Activated CD8-positive, alpha-beta T cell treated with anti-CD3 and anti-CD28 coated beads for 36 hours (primary cell): ENCODE results near the gene ATP10A. TPM values are rescaled to one million over a fixed set of nuclear protein-coding genes. Genes with fewer than 3 reads are reported as not detected.

Source experiments
- ATAC-seq: fragments of 200-7000 bp; cut with Tn5 transposase; one replicate; pipeline ENCODE4 v1.10.0; 2021; ENCODE audit warnings: mild to moderate bottlenecking, moderate library complexity
- CTCF ChIA-PET: fragments of 350-600 bp; sonication (Branson Sonifier 250); formaldehyde crosslinking; loops from one replicate; lab custom pipeline; 2021; ENCODE audit warnings: antibody characterized with exemption; lab: Charles Lee
- POLR2A ChIA-PET: fragments of 350-600 bp; sonication (Branson Sonifier 250); formaldehyde crosslinking; loops from one replicate; lab custom pipeline; 2021; ENCODE audit warnings: antibody characterized with exemption; lab: Charles Lee
- DNase-seq: peaks from one replicate; pipeline ENCODE4 v3.0.0-alpha.2; 2020
- H3K27ac Mint-ChIP-seq: one replicate; pipeline ENCODE4 v1.8.0; 2021; ENCODE audit warnings: mild to moderate bottlenecking, mixed read lengths
- H3K27me3 Mint-ChIP-seq: one replicate; pipeline ENCODE4 v1.8.0; 2021; ENCODE audit warnings: mixed read lengths
- H3K36me3 Mint-ChIP-seq: one replicate; pipeline ENCODE4 v1.8.0; 2021; ENCODE audit warnings: low read depth, mixed read lengths
- H3K4me1 Mint-ChIP-seq: one replicate; pipeline ENCODE4 v1.8.0; 2021; ENCODE audit warnings: low read depth, mixed read lengths
- H3K4me3 Mint-ChIP-seq: one replicate; pipeline ENCODE4 v1.8.0; 2021; ENCODE audit warnings: mild to moderate bottlenecking, moderate library complexity, mixed read lengths
- H3K9me3 Mint-ChIP-seq: one replicate; pipeline ENCODE4 v1.8.0; 2021; ENCODE audit warnings: mixed read lengths
- intact Hi-C: fragments of 100-400 bp; cut with micrococcal nuclease; formaldehyde crosslinking; loops from one replicate; pipeline ENCODE4 v1.10.0; 2022
- total RNA-seq, 2 experiments: library from RNA; stranded (reverse); gene quantifications; one replicate each; pipeline ENCODE4 v1.2.3, GENCODE V29; 2021
- TF ChIP-seq, protein P1 (sequence below): fragments of 200-600 bp; IDR thresholded peaks from one replicate; pipeline ENCODE4 v1.8.0; 2022; ENCODE audit warnings: antibody characterized with exemption, mild to moderate bottlenecking

Gene ATP10A
- total RNA-seq, 2 experiments from 2014 or later, result 17.8 to 21.0 TPM

DNA sequence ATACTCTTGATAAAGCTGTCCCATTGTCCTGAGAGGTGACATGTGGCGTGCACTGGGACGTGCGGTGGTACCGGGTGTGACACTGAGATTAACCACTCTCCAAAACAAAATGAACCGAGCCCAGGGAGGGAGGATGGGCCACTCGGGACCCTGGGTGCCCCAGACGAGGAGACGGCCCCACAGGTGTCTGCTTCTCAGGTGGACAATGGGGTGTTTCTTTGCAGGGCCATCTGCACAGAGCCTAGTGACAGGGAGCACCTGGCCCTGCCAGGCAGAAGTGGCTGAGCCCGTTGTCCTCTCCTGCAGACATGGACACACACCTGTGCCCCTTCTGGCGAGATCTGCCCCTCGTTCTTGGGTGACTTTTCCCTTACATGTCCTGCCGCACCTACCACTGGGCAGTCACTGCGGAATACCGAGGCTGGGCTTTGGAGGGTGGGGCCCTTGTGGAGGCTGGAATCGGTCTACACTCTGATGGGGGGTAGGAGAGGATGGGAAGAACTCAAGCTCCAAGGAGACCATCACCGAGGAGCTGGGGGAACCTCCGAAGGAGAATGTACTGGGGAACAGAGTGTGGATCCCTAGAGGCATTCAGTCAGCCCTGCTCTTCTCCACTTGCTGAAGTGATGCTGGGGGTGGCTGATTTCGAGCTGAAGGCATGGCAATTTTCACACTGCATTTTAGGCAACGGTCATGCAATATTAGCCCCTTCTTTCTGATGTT is 153.5 kb downstream of the ATP10A start:
- CTCF ChIA-PET, result interaction anchor here (0.7 to 2.8 kb wide), 16 partner anchors 10 to 322 kb away, joined by 3 to 16 read pairs (median 5); no protein-coding TSS in a partner anchor
- no peaks in the 10 kb centered on the region for H3K4me1 Mint-ChIP-seq
- TF ChIP-seq, protein P1, sequence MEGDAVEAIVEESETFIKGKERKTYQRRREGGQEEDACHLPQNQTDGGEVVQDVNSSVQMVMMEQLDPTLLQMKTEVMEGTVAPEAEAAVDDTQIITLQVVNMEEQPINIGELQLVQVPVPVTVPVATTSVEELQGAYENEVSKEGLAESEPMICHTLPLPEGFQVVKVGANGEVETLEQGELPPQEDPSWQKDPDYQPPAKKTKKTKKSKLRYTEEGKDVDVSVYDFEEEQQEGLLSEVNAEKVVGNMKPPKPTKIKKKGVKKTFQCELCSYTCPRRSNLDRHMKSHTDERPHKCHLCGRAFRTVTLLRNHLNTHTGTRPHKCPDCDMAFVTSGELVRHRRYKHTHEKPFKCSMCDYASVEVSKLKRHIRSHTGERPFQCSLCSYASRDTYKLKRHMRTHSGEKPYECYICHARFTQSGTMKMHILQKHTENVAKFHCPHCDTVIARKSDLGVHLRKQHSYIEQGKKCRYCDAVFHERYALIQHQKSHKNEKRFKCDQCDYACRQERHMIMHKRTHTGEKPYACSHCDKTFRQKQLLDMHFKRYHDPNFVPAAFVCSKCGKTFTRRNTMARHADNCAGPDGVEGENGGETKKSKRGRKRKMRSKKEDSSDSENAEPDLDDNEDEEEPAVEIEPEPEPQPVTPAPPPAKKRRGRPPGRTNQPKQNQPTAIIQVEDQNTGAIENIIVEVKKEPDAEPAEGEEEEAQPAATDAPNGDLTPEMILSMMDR, result no peak
- H3K27me3 Mint-ChIP-seq, result no peaks in the 10 kb centered on the region
- POLR2A ChIA-PET, result no interaction called here
- intact Hi-C loops, result no loop called here
- H3K9me3 Mint-ChIP-seq, result no peaks in the 10 kb centered on the region
- H3K27ac Mint-ChIP-seq, result no peak overlapping the region
- ATAC-seq (no peak), DNase-seq (no peak)
- no peak overlapping the region for H3K4me3 Mint-ChIP-seq
- no peaks in the 10 kb centered on the region for H3K36me3 Mint-ChIP-seq

DNA sequence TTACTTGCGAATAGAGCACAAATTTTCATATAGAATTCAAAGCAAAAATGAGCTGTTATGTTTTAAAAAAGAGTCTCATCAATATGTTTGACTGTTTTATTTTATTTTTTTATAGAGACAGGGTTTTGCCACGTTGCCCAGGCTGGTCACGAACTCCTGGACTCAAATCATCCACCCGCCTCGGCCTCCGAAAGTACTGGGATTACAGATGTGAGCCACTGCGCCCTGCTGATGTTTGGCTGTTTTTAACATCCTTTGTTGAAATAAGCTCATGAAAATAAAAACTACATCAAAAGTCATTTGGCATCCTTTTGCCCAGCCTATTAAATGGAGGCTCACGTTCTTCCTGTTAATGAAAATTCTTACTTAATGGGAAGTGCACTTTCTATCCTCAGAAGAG is 154.7 kb downstream of the ATP10A start:
- H3K27me3 Mint-ChIP-seq, result no peaks in the 10 kb centered on the region
- ATAC-seq (no peak), DNase-seq (no peak)
- H3K36me3 Mint-ChIP-seq, result no peaks in the 10 kb centered on the region
- ChIA-PET CTCF (interaction anchor here (1.0 to 1.6 kb wide), 2 partner anchors 52 to 226 kb away, joined by 3 to 4 read pairs; no protein-coding TSS in a partner anchor), POLR2A (no interaction called here)
- H3K9me3 Mint-ChIP-seq, result no peaks in the 10 kb centered on the region
- no peaks in the 10 kb centered on the region for H3K4me1 Mint-ChIP-seq
- H3K27ac Mint-ChIP-seq, result no peak overlapping the region
- intact Hi-C loops, result no loop called here
- TF ChIP-seq, protein P1, result no peak
- no peak overlapping the region for H3K4me3 Mint-ChIP-seq

DNA sequence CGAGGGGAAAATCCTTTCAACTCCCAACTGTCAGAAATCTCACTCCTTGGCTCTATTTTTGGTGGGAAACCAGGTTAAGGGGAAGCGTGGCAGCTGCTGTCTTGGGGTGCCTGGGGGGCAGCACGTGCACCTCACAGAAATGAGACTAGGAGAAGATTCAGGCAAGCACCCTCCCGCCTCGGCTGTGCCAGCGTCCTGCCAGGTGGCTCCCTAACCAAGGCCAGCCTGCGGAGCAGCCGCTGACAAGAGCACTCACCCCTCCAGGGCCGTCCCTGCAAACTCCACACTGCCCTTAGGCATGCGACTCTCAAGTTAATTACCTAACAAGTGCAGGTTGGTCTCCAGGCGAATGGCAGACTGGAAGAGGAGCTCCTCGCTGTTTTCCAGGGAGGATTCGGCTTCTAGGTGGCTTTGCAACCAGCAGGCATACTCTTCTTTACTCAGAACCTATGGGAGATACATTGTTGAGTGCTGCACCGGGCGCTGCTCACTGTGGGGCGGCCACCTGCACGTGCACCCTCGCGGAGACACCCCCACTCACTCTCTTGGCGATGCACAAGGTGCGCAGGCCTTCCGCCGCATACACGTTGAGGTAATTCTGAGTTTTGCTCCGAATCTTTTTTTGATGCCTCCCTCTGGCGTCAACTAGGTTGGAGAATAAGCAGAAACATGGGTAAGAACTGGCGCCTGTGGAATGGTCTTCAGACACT is 155.3 kb downstream of the ATP10A start:
- no peak overlapping the region for H3K4me3 Mint-ChIP-seq
- TF ChIP-seq, protein P1, result no peak
- no peak overlapping the region for H3K27ac Mint-ChIP-seq
- H3K4me1 Mint-ChIP-seq, result no peaks in the 10 kb centered on the region
- intact Hi-C loops, result no loop called here
- no peaks in the 10 kb centered on the region for H3K9me3 Mint-ChIP-seq
- H3K36me3 Mint-ChIP-seq, result no peaks in the 10 kb centered on the region
- DNase-seq (no peak), ATAC-seq (no peak)
- no peaks in the 10 kb centered on the region for H3K27me3 Mint-ChIP-seq
- ChIA-PET CTCF (interaction anchor here (1.0 to 1.6 kb wide), 2 partner anchors 52 to 226 kb away, joined by 3 to 4 read pairs; no protein-coding TSS in a partner anchor), POLR2A (no interaction called here)

DNA sequence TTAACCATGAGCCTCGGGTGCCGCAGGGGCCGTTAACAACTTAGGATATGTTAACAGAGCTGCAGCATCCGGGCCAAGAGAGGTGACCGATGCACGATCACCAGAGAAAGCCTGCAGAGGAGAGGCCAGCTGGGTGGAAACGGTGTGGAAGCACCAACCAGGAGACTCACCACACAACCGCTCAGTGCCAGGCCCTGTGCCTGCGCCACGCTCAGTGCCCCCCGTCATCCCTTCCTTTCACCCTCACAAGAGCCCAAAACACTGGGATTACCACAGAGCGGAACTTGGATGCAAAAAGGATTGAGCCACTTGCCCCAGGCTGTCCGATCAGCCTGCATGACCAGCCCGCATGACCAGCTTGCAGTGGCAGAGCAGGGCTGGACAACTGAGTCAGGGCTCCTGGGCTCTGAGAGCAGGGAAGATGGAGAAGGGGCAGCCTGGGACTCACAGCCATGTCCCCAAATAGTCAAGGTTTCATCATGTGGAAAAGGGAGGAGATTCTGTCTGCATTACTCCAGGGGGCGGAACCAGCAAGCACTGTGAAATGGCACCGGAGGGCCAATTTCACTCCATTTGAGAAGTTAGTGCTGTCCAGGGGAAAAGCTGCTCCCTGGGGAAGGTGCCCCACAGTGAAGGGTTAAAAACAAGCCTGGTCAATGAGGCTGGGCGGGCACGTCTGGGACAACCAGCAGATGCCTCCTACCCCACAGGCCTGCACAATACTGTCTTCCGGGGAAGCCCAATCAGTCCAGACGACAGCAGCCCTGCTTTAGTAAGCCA is 156.8 kb downstream of the ATP10A start:
- H3K27me3 Mint-ChIP-seq, result no peaks in the 10 kb centered on the region
- DNase-seq (no peak), ATAC-seq (no peak)
- no peaks in the 10 kb centered on the region for H3K36me3 Mint-ChIP-seq
- CTCF ChIA-PET, result interaction anchor here (1.0 kb wide), 1 partner anchor 9 kb away, joined by 3 read pairs; no protein-coding TSS in a partner anchor
- no peaks in the 10 kb centered on the region for H3K9me3 Mint-ChIP-seq
- POLR2A ChIA-PET, result no interaction called here
- H3K4me3 Mint-ChIP-seq, result no peak overlapping the region
- H3K4me1 Mint-ChIP-seq, result no peaks in the 10 kb centered on the region
- TF ChIP-seq, protein P1, result no peak
- no peak overlapping the region for H3K27ac Mint-ChIP-seq
- intact Hi-C loops, result no loop called here
